Esophagus muscularis mucosa (tissue), 4 donors: ENCODE results near the gene SELL. TPM values are rescaled to one million over a fixed set of nuclear protein-coding genes. Genes with fewer than 3 reads are reported as not detected.

Experiments used
- DNase-seq: peaks from one replicate; pipeline ENCODE4 v3.0.0-alpha.2; 2017; ENCODE audit errors: extremely low spot score
- H3K27ac ChIP-seq, 4 donors: fragments of 200-600 bp; sonication (generic); replicated peaks in 1 of 4; 1 replicate in 3 of 4; 2 replicates in 1 of 4; pipeline ENCODE4 v1.5.1; 2016 to 2019; ENCODE audit warnings: mild to moderate bottlenecking in 1 of 4
- H3K27me3 ChIP-seq, 4 donors: fragments of 200-600 bp; sonication (generic); one replicate each; pipeline versions ENCODE4 v1.5.1 to v1.6.0; 2016 to 2019
- H3K36me3 ChIP-seq, 4 donors: fragments of 200-600 bp; sonication (generic); one replicate each; pipeline ENCODE4 v1.5.1; 2016 to 2019
- H3K4me1 ChIP-seq, 4 donors: fragments of 200-600 bp; sonication (generic); one replicate each; pipeline ENCODE4 v1.5.1; 2016 to 2019
- H3K4me3 ChIP-seq, 4 donors: fragments of 200-600 bp; sonication (generic); 1 replicate in 2 of 4; 2 replicates in 2 of 4; pipeline ENCODE4 v1.5.1; 2016 to 2019; ENCODE audit warnings: mild to moderate bottlenecking in 4 of 4, moderate library complexity in 1 of 4
- H3K9me3 ChIP-seq, 4 donors: fragments of 200-600 bp; sonication (generic); 1 replicate in 3 of 4; 2 replicates in 1 of 4; pipeline ENCODE4 v1.5.1; 2016 to 2019
- CTCF ChIP-seq, 3 experiments: fragments of 200-600 bp in 2 of 3; fragments of 450-650 bp in 1 of 3; sonication (generic) in 2 of 3; IDR thresholded peaks; one replicate each; pipeline ENCODE4 v1.5.1; 2017 to 2019; ENCODE audit warnings: antibody characterized with exemption in 3 of 3, mild to moderate bottlenecking in 2 of 3, moderate library complexity in 1 of 3
- EP300 ChIP-seq: sonication (generic); formaldehyde crosslinking; IDR thresholded peaks from one replicate; pipeline ENCODE4 v1.6.1; 2017; ENCODE audit warnings: antibody characterized with exemption
- POLR2A ChIP-seq: fragments of 450-650 bp; IDR thresholded peaks from one replicate; pipeline ENCODE4 v1.6.1; 2017; ENCODE audit warnings: antibody characterized with exemption, moderate library complexity, mild to moderate bottlenecking, low read depth
- POLR2AphosphoS5 ChIP-seq, 2 donors: sonication (generic); formaldehyde crosslinking; IDR thresholded peaks; one replicate each; pipeline ENCODE4 v1.6.1; 2017; ENCODE audit warnings: antibody characterized with exemption in 2 of 2
- WGBS: methylation state at CpG from one replicate; pipeline ENCODE4 v1.1.5; 2018; 5-methylcytosine and 5-hydroxymethylcytosine counted together
- intact Hi-C: fragments of 100-400 bp; cut with DNase I; formaldehyde crosslinking; loops from one replicate; pipeline ENCODE4 v1.15.1; 2023
- total RNA-seq, 4 donors: library from RNA; depleted of rRNA; stranded (reverse); fragments of >200 nt; gene quantifications; one replicate each; pipeline versions ENCODE4 v1.1.0 to v1.2.1, GENCODE V29; 2016

The SELL gene
- total RNA-seq: 10 to 100 TPM in 1 of 4 donors, 1 to 10 TPM in 1, under 1 TPM in 2; 0.42 to 11.9 (median 0.86) TPM

GRCh38 chr1:169711469-169712308 lies at the start of gene SELL:
Gene SELL, minus strand, starts transcription at chr1:169711620. Its CDS starts 122 bp downstream, at chr1:169711498.
- H3K27ac ChIP-seq: no peak within 1 kb of the TSS
- H3K27me3 ChIP-seq: peaks cover 0 to 6% (median 0%) of the 10 kb centered on the region in 4 donors
- intact Hi-C loops: loop anchor here (5.0 to 10.0 kb wide), 2 partner anchors 109 to 157 kb away; no protein-coding TSS in a partner anchor
- no peak for DNase-seq
- H3K4me3 ChIP-seq: peak within 1 kb of the TSS; percentile 14 to 42 (median 20)
- peaks cover 0 to 3% (median 0%) of the 10 kb centered on the region in 4 donors for H3K4me1 ChIP-seq
- TF ChIP-seq CTCF (IDR thresholded peaks at IDR 0.05) (peak; percentile 53 to 70 (median 58)), EP300 (no peak)
- WGBS: 11% methylated on average over 6 of the region's 6 CpGs
- H3K9me3 ChIP-seq: peaks cover 0 to 14% (median 5%) of the 10 kb centered on the region in 4 donors
- H3K36me3 ChIP-seq: no peaks in the 10 kb centered on the region

- Histone ChIP-seq H3K9me3 (no peaks in the 10 kb centered on the region), H3K4me1 (no peaks in the 10 kb centered on the region), H3K27me3 (peaks cover 0 to 3% (median 0%) of the 10 kb centered on the region in 4 donors), H3K4me3 (no peak overlapping the region), H3K27ac (no peak overlapping the region), H3K36me3 (no peaks in the 10 kb centered on the region)
- intact Hi-C loops: no loop called here
- WGBS: 85% methylated on average over 3 of the region's 3 CpGs
- TF ChIP-seq EP300 (no peak), POLR2AphosphoS5 (IDR thresholded peaks at IDR 0.05) (no peak), POLR2A (no peak), CTCF (IDR thresholded peaks at IDR 0.05) (no peak)
- no peak for DNase-seq
These were observed 47.6 kb upstream of the SELL start for GRCh38 chr1:169759038-169759437.

GRCh38 chr1:169753549-169753948 lies 42.1 kb upstream of the SELL start:
- no peak for DNase-seq
- TF ChIP-seq CTCF (IDR thresholded peaks at IDR 0.05): no peak
- no peak for TF ChIP-seq POLR2AphosphoS5 (IDR thresholded peaks at IDR 0.05)
- TF ChIP-seq POLR2A: no peak
- no peak for TF ChIP-seq EP300
- intact Hi-C loops: no loop called here
- Histone ChIP-seq H3K27me3 (peaks cover 0 to 3% (median 0%) of the 10 kb centered on the region in 4 donors), H3K4me1 (no peaks in the 10 kb centered on the region), H3K4me3 (no peak overlapping the region), H3K9me3 (no peaks in the 10 kb centered on the region), H3K36me3 (no peaks in the 10 kb centered on the region), H3K27ac (no peak overlapping the region)
- WGBS: 71% methylated on average over 4 of the region's 4 CpGs

- intact Hi-C loops: no loop called here
- 74% methylated on average over 1 of the region's 1 CpG for WGBS
- Histone ChIP-seq H3K4me3 (no peak overlapping the region), H3K9me3 (no peaks in the 10 kb centered on the region), H3K27me3 (peaks cover 0 to 3% (median 0%) of the 10 kb centered on the region in 4 donors), H3K36me3 (no peaks in the 10 kb centered on the region), H3K27ac (no peak overlapping the region), H3K4me1 (no peaks in the 10 kb centered on the region)
- DNase-seq: no peak
- TF ChIP-seq EP300 (no peak), POLR2A (no peak), POLR2AphosphoS5 (IDR thresholded peaks at IDR 0.05) (no peak), CTCF (IDR thresholded peaks at IDR 0.05) (no peak)
These were observed 38.6 kb upstream of the SELL start for GRCh38 chr1:169750041-169750440.
